Activated T-helper 2 cell treated with anti-CD3 and anti-CD28 coated beads, Interferon-gamma antibody, Interleukin-2, Interleukin-4, amounts not matched to agents 10 μg/mL and 5 μg/mL and 100 μg/mL, durations not matched to agents 14 hours and 24 hours and 36 hours (primary cell): ENCODE measurements around the gene PDE4B. TPM values are rescaled to one million over a fixed set of nuclear protein-coding genes. Genes with fewer than 3 reads are reported as not detected.

Experiments
- DNase-seq: peaks from one replicate; pipeline ENCODE4 v3.0.0; 2021; ENCODE audit warnings: low spot score
- H3K27ac Mint-ChIP-seq: one replicate; pipeline ENCODE4 v1.8.0; 2021; ENCODE audit warnings: mixed read lengths
- H3K27me3 Mint-ChIP-seq: one replicate; pipeline ENCODE4 v1.8.0; 2021; ENCODE audit warnings: low read depth, mixed read lengths
- H3K36me3 Mint-ChIP-seq: one replicate; pipeline ENCODE4 v1.8.0; 2021; ENCODE audit warnings: low read depth, mixed read lengths
- H3K4me1 Mint-ChIP-seq: one replicate; pipeline ENCODE4 v1.8.0; 2021; ENCODE audit warnings: low read depth, mixed read lengths
- H3K4me3 Mint-ChIP-seq: one replicate; pipeline ENCODE4 v1.8.0; 2021; ENCODE audit warnings: low read depth, mild to moderate bottlenecking, moderate library complexity, mixed read lengths
- H3K9me3 Mint-ChIP-seq: one replicate; pipeline ENCODE4 v1.8.0; 2021; ENCODE audit warnings: mixed read lengths
- intact Hi-C: fragments of 100-400 bp; cut with micrococcal nuclease; formaldehyde crosslinking; loops from one replicate; pipeline ENCODE4 v1.15.1; 2023
- total RNA-seq: library from RNA; stranded (reverse); gene quantifications from 2 replicates; pipeline ENCODE4 v1.2.3, GENCODE V29; 2022

The PDE4B gene
- total RNA-seq, 1 donor from 2014 or later: 14.0 TPM

DNA sequence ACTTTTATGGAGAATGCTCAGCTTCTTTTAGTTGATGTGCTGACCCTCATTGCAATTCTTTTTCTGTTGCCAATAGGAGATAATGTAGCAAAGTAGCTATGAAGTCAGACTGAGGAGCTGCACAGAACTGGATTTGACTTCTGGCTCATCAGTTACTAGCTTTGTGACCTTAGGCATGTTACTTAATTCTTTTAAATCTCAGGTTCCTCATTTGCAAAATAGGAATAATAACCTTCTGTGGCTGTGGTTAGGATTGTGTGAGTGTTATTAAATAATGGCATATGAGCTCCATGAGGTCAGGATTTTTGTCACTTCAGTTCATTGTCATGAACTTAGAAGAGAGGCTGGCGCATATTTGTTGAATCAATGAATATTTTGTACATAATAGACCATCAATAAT is 503.7 kb downstream of the PDE4B start:
- peaks cover 33% of the 10 kb centered on the region for H3K4me1 Mint-ChIP-seq
- no peaks in the 10 kb centered on the region for H3K36me3 Mint-ChIP-seq
- intact Hi-C loops: no loop called here
- no peak overlapping the region for H3K4me3 Mint-ChIP-seq
- no peak for DNase-seq
- H3K27ac Mint-ChIP-seq: no peak overlapping the region
- no peaks in the 10 kb centered on the region for H3K27me3 Mint-ChIP-seq
- H3K9me3 Mint-ChIP-seq: no peaks in the 10 kb centered on the region

DNA sequence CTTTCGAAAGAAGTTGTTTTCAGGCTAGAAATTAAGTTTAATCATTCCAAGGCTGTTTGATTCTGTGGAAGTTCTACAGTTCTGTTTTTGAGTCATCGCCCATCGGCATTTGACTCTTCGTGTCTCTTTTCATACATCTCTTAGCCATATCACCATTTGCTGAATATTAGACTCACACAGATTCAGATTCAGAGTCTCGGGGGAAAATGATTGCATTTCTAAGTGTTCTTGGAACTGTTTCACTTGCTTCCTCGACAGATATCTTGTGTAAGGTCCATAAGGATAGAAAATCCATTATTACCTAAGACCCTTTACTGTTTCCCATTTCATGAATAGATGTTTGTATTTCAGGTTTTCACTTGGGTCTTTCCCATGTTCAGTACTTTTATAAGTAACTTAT is 504.3 kb downstream of the PDE4B start:
- no peaks in the 10 kb centered on the region for H3K9me3 Mint-ChIP-seq
- H3K36me3 Mint-ChIP-seq: no peaks in the 10 kb centered on the region
- H3K27ac Mint-ChIP-seq: no peak overlapping the region
- peaks cover 33% of the 10 kb centered on the region for H3K4me1 Mint-ChIP-seq
- no peak overlapping the region for H3K4me3 Mint-ChIP-seq
- intact Hi-C loops: no loop called here
- DNase-seq: no peak
- no peaks in the 10 kb centered on the region for H3K27me3 Mint-ChIP-seq

DNA sequence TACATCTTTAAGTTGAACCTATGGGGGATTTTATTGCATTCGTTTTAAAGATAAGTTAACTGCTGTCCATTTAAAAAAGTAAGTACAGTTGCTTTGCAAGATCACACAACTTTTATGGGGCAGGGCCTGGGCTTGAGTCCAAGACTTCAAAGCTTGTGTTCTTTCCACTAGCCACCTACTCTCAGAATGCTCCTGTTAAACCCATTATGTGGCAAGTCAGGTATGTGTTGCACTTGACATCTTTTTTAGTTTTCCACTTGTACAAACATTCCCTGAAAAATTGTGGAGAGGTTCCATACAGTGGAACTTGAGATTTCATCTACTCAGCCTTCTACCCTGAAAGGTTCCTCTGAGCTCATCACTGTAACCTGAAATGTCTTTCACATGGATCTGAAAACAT is 505.8 kb downstream of the PDE4B start:
- Mint-ChIP-seq H3K9me3 (no peaks in the 10 kb centered on the region), H3K27ac (no peak overlapping the region), H3K27me3 (no peaks in the 10 kb centered on the region), H3K4me1 (peaks cover 46% of the 10 kb centered on the region), H3K36me3 (no peaks in the 10 kb centered on the region), H3K4me3 (no peak overlapping the region)
- DNase-seq: no peak
- intact Hi-C loops: no loop called here

DNA sequence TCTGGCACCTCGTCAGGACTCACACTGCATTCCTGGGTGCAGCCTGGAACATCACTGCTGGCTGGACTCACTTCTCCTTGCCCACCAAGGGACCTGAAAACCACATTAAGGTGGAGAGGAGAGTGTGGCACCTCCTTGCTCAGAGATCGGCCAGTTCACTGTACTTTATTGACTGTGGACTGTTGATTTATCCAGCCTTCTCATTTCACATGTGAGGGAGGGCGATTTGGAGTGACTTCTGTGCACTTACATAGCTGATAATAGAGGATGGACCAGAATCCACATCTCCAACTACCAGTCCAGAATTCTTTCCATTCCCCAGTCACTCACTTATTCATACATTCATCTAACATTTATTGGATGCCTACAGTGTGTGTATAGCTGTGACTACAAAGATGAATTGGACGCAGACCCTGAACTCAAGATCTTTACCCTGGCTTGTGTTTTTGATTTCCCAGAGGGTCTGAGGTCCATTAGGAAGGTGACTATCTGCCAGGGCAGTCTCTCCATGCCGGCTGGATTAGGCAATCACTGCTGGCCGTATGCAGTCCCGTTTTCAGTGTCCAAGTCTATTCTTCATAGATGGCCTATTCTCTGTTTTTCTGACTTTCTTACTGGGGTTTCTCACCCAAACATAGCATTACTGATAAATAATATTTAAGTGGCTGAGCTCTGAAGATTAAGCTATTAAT is 507.7 kb downstream of the PDE4B start:
- no peak overlapping the region for H3K4me3 Mint-ChIP-seq
- no peaks in the 10 kb centered on the region for H3K36me3 Mint-ChIP-seq
- no peaks in the 10 kb centered on the region for H3K9me3 Mint-ChIP-seq
- DNase-seq: no peak
- no peaks in the 10 kb centered on the region for H3K27me3 Mint-ChIP-seq
- peaks cover 44% of the 10 kb centered on the region for H3K4me1 Mint-ChIP-seq
- H3K27ac Mint-ChIP-seq: peak overlapping the region; percentile 82
- intact Hi-C loops: loop anchor here (2.0 kb wide), 1 partner anchor 48 kb away; no protein-coding TSS in a partner anchor

DNA sequence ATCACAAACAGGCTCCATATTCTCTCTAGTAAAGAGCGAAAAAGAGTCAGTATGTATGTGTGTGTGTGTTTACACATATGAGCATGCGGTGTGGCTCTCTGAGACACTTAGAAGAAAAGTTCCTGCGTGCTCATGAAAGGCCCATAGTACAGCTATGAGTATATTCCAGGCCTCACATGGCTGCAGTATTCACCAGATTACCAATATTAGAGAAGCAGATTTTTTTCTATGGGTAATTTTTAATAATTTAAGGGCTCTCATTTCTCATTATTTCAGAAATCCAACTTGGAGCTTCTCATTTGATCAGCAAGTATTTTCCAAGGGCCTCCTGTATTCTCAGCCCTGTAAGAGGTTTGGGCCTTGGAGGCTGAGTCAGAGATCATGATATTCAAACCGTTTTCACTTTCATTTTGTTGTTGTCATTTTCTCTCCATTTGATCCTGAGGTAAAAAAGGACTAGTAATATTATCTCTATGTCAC is 508.3 kb downstream of the PDE4B start:
- H3K36me3 Mint-ChIP-seq: no peaks in the 10 kb centered on the region
- DNase-seq: peak; percentile 21
- H3K4me1 Mint-ChIP-seq: peaks cover 40% of the 10 kb centered on the region
- intact Hi-C loops: loop anchor here (1.0 to 2.0 kb wide), 5 partner anchors 19 to 73 kb away; no protein-coding TSS in a partner anchor
- no peaks in the 10 kb centered on the region for H3K9me3 Mint-ChIP-seq
- peak overlapping the region; percentile 68 for H3K4me3 Mint-ChIP-seq
- no peaks in the 10 kb centered on the region for H3K27me3 Mint-ChIP-seq
- peak overlapping the region; percentile 82 for H3K27ac Mint-ChIP-seq

DNA sequence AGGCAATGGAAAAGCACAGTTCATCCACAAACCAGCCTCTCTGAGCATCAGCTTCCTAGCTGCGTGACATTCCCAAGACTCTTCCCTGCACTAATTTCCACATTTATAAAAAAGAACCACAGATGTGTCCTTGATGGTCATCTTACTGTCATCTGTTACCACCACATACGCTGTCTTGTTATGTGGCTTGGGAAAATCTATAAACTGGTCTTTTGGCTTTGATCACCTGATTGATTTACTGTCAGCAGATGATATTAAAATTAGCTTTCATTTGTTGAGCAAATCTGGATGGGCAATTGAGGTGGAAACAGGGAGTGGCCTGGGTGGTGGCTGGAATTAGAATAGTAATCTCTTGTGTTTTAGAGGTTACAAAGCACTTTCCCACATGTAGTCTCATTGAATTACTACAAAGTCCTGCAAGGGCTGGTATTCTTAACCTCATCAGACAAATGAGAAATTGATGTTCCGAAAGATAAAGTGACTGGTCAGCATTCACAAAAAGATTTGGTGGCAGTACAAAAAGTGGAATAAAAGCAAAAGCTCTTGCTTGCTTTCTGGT is 509.6 kb downstream of the PDE4B start:
- H3K27me3 Mint-ChIP-seq: no peaks in the 10 kb centered on the region
- H3K9me3 Mint-ChIP-seq: no peaks in the 10 kb centered on the region
- no peaks in the 10 kb centered on the region for H3K36me3 Mint-ChIP-seq
- H3K4me1 Mint-ChIP-seq: peaks cover 32% of the 10 kb centered on the region
- no peak for DNase-seq
- no peak overlapping the region for H3K4me3 Mint-ChIP-seq
- intact Hi-C loops: no loop called here
- H3K27ac Mint-ChIP-seq: no peak overlapping the region

DNA sequence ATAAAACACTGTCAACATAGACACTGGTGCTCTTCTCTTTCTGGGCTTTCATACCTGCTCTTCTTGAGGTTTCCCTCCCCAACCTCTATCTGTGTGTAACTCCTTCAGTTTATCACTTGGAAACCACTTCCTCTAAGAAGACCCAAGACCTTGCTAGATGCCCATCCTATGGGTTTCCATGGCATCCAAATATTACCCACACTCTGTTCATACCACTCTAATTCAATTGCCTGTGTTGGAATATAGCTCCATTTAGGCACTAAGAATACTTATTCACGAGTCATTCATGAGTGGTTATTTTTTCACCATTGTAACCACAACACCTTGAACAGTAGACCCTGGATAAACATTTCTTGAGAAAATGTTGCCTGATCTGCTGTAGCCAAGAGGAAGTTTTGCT is 510.1 kb downstream of the PDE4B start:
- no peak for DNase-seq
- H3K4me3 Mint-ChIP-seq: no peak overlapping the region
- intact Hi-C loops: no loop called here
- H3K27ac Mint-ChIP-seq: no peak overlapping the region
- no peaks in the 10 kb centered on the region for H3K27me3 Mint-ChIP-seq
- no peaks in the 10 kb centered on the region for H3K9me3 Mint-ChIP-seq
- peaks cover 31% of the 10 kb centered on the region for H3K4me1 Mint-ChIP-seq
- H3K36me3 Mint-ChIP-seq: no peaks in the 10 kb centered on the region

DNA sequence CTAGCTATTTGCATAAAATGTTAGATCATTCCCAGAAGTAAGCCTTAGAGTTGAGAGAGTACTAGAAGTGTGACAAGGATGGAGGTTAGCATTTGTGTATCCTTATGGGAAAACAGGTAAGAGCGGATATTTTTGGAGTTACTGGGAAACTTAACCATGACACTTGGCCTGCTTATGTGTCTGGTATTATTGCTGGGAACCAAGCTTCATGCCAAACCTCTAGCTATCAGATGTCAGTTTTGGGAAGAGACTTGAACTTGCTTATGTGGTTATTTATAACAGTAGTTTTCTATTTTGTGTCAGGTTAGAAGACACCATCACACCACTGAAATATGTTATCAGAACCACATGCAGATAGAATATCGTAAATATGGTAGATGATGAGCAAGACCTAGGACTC is 511.0 kb downstream of the PDE4B start:
- Mint-ChIP-seq H3K9me3 (no peaks in the 10 kb centered on the region), H3K27me3 (no peaks in the 10 kb centered on the region), H3K4me3 (no peak overlapping the region), H3K4me1 (peaks cover 31% of the 10 kb centered on the region), H3K36me3 (no peaks in the 10 kb centered on the region), H3K27ac (no peak overlapping the region)
- intact Hi-C loops: no loop called here
- no peak for DNase-seq

DNA sequence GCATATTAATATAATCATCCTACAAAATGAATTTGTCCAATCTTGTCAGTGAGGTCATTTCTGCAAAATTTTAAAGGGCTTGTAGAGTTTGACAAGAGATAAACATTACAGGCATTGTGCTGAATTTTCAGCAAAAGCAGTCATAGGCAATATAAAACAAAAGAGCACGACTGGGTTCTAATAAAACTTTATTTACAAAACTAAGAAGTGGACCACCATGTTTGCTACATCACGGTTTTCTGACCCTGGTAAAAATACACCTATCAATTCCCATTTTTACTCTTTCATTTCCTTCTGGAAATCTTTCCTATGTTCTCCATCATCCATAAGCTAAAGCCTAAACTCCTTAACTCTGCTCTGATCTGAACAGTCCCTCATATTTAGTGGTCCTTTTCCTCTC is 511.4 kb downstream of the PDE4B start:
- H3K9me3 Mint-ChIP-seq: no peaks in the 10 kb centered on the region
- no peak overlapping the region for H3K27ac Mint-ChIP-seq
- H3K4me3 Mint-ChIP-seq: no peak overlapping the region
- H3K36me3 Mint-ChIP-seq: no peaks in the 10 kb centered on the region
- peaks cover 31% of the 10 kb centered on the region for H3K4me1 Mint-ChIP-seq
- H3K27me3 Mint-ChIP-seq: no peaks in the 10 kb centered on the region
- intact Hi-C loops: no loop called here
- no peak for DNase-seq

DNA sequence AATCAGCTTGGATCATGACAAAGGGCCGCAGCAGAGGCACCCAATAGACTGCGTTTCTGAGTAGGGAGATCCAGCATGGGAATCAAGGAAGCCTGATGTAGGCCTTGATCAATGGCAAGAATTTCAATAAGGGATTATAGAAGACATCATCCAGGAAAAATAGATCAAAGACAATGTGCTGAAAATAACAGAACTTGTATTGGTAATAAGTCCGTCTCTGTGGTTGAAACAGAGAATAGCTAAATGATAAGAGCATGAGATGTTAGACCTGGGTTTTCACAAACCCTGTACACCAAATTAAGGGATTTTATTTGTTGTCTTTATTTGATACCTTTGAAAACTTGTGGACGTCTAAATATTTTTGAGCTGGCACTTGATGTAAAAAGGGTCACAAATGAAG is 513.2 kb downstream of the PDE4B start:
- H3K27ac Mint-ChIP-seq: no peak overlapping the region
- H3K4me3 Mint-ChIP-seq: no peak overlapping the region
- intact Hi-C loops: no loop called here
- H3K27me3 Mint-ChIP-seq: peaks cover 7% of the 10 kb centered on the region
- H3K4me1 Mint-ChIP-seq: peaks cover 26% of the 10 kb centered on the region
- H3K36me3 Mint-ChIP-seq: no peaks in the 10 kb centered on the region
- no peaks in the 10 kb centered on the region for H3K9me3 Mint-ChIP-seq
- DNase-seq: no peak

DNA sequence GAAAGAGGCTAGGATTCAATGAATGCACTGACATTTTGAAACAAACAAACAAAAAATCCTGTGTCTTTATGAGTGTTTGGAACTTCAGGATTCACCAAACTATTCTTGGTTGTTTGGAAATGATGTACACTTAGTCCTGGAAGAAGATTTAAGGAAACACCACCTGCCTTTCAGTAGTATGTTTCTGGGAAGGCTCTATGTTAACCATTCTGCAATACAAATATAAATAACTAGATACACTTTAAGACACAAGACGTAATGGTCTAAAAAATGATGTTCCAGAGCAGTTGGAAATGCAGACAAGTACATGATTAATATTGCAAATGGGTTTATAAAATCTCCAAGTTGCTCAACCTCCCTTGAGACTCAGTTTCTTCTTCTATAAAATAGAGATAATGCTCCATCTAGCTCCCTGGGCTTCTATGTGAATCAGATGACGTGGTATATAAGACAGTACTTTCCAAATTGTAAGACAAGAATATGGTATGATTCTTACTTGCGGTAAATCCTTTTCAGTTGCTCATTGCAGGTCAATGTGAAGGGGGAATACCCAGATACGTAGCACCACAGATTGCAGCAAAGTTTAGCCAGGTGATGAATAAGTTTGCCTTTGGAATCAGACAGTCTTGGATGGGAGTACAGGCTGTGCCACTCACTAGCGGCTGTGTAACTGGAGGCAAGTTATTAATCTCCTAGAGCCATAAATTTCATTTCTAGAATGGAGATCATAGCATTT is 516.5 kb downstream of the PDE4B start:
- Mint-ChIP-seq H3K27ac (no peak overlapping the region), H3K4me3 (no peak overlapping the region), H3K4me1 (no peaks in the 10 kb centered on the region), H3K36me3 (no peaks in the 10 kb centered on the region), H3K9me3 (no peaks in the 10 kb centered on the region), H3K27me3 (peaks cover 7% of the 10 kb centered on the region)
- DNase-seq: no peak
- intact Hi-C loops: no loop called here

DNA sequence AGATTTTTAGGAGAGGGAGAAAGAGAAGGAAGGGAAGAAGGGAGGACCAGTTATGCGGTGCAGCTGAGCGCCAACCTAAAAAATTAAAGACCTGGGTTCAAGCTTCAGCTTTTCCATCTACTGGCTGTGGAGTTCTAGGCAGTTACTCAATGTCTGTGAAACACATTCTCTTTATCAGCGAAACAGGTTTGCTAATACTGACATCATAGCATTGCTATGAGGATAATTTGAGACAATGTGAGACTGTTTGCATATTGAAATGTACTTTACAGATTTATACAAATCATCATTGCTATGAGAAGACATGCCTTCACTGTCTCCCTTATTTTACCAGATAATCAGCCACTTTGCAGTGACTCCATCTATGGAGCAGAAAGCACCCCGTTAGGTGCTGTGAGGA is 518.4 kb downstream of the PDE4B start:
- H3K9me3 Mint-ChIP-seq: no peaks in the 10 kb centered on the region
- DNase-seq: no peak
- intact Hi-C loops: loop anchor here (2.0 kb wide), 1 partner anchor 14 kb away; no protein-coding TSS in a partner anchor
- H3K36me3 Mint-ChIP-seq: no peaks in the 10 kb centered on the region
- no peak overlapping the region for H3K4me3 Mint-ChIP-seq
- H3K4me1 Mint-ChIP-seq: no peaks in the 10 kb centered on the region
- no peak overlapping the region for H3K27ac Mint-ChIP-seq
- peaks cover 12% of the 10 kb centered on the region for H3K27me3 Mint-ChIP-seq

DNA sequence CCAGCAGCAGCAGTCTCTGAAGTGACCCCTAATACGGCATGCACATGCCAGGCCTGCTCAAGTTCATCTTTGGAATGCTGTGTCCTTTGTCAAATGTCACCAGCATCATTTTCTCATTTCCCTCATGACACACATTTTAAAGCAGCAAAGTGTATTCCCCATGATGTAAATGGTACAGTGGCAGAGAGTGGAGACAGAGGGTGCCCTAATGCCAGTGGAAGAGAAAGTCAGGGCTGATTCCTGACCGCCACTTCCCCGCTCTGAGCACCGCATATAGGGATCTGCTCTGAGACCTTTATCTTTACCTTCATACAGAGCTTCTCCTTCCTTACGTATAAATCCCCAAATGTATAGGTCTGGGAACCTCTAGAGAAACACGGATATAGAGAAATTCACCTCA is 518.9 kb downstream of the PDE4B start:
- no peak for DNase-seq
- intact Hi-C loops: loop anchor here (2.0 kb wide), 1 partner anchor 13 kb away; no protein-coding TSS in a partner anchor
- Mint-ChIP-seq H3K4me1 (peaks cover 2% of the 10 kb centered on the region), H3K27me3 (peaks cover 12% of the 10 kb centered on the region), H3K27ac (no peak overlapping the region), H3K9me3 (no peaks in the 10 kb centered on the region), H3K36me3 (no peaks in the 10 kb centered on the region), H3K4me3 (no peak overlapping the region)
